ENCODE measurements around the gene PLCB1. TPM values are rescaled to one million over a fixed set of nuclear protein-coding genes. Genes with fewer than 3 reads are reported as not detected.

PLCB1 gene
- total RNA-seq, 1 donor = 13.4 TPM

- Histone ChIP-seq H3K79me2 (ENCODE audit: insufficient read depth, low read length) (no peaks in the 10 kb centered on the region), H3K36me3 (ENCODE audit: insufficient read depth, low read length) (no peaks in the 10 kb centered on the region), H3K27ac (ENCODE audit: low read depth, low read length) (no peak overlapping the region), H3K27me3 (ENCODE audit: insufficient read depth, low read length) (no peaks in the 10 kb centered on the region), H3K4me2 (ENCODE audit: insufficient read depth, low read length) (no peak overlapping the region), H3K4me1 (ENCODE audit: insufficient read depth, low read length) (peaks cover 2% of the 10 kb centered on the region), H3K9me3 (ENCODE audit: low read depth, low read length) (no peaks in the 10 kb centered on the region), H3K4me3 (ENCODE audit: insufficient read depth, low read length) (no peak overlapping the region), H2AFZ (ENCODE audit: low read length) (no peak overlapping the region), H4K20me1 (ENCODE audit: insufficient read depth, low read length) (no peaks in the 10 kb centered on the region)
- DNase-seq (ENCODE audit: insufficient read length, low spot score, missing footprints) = no peak
- no peak for TF ChIP-seq CTCF (IDR thresholded peaks at IDR 0.05; ENCODE audit: extremely low read depth, low read depth, low read length)
These were observed 220.4 kb downstream of the PLCB1 start for GRCh38 chr20:8352486-8352885.

GRCh38 chr20:8353512-8353911 lies 221.4 kb downstream of the PLCB1 start:
- Histone ChIP-seq H3K4me3 (ENCODE audit: insufficient read depth, low read length) (no peak overlapping the region), H3K79me2 (ENCODE audit: insufficient read depth, low read length) (no peaks in the 10 kb centered on the region), H2AFZ (ENCODE audit: low read length) (no peak overlapping the region), H3K36me3 (ENCODE audit: insufficient read depth, low read length) (no peaks in the 10 kb centered on the region), H4K20me1 (ENCODE audit: insufficient read depth, low read length) (no peaks in the 10 kb centered on the region), H3K4me2 (ENCODE audit: insufficient read depth, low read length) (no peak overlapping the region), H3K9me3 (ENCODE audit: low read depth, low read length) (no peaks in the 10 kb centered on the region), H3K4me1 (ENCODE audit: insufficient read depth, low read length) (peaks cover 6% of the 10 kb centered on the region), H3K27me3 (ENCODE audit: insufficient read depth, low read length) (no peaks in the 10 kb centered on the region), H3K27ac (ENCODE audit: low read depth, low read length) (no peak overlapping the region)
- DNase-seq (ENCODE audit: insufficient read length, low spot score, missing footprints) = no peak
- TF ChIP-seq CTCF (IDR thresholded peaks at IDR 0.05; ENCODE audit: extremely low read depth, low read depth, low read length) = no peak

GRCh38 chr20:8355453-8355852 lies 223.4 kb downstream of the PLCB1 start:
- Histone ChIP-seq H3K27me3 (ENCODE audit: insufficient read depth, low read length) (no peaks in the 10 kb centered on the region), H3K79me2 (ENCODE audit: insufficient read depth, low read length) (no peaks in the 10 kb centered on the region), H3K27ac (ENCODE audit: low read depth, low read length) (no peak overlapping the region), H2AFZ (ENCODE audit: low read length) (no peak overlapping the region), H4K20me1 (ENCODE audit: insufficient read depth, low read length) (no peaks in the 10 kb centered on the region), H3K36me3 (ENCODE audit: insufficient read depth, low read length) (no peaks in the 10 kb centered on the region), H3K4me3 (ENCODE audit: insufficient read depth, low read length) (no peak overlapping the region), H3K4me1 (ENCODE audit: insufficient read depth, low read length) (peaks cover 9% of the 10 kb centered on the region), H3K9me3 (ENCODE audit: low read depth, low read length) (no peaks in the 10 kb centered on the region), H3K4me2 (ENCODE audit: insufficient read depth, low read length) (no peak overlapping the region)
- TF ChIP-seq CTCF (IDR thresholded peaks at IDR 0.05; ENCODE audit: extremely low read depth, low read depth, low read length) = no peak
- no peak for DNase-seq (ENCODE audit: insufficient read length, low spot score, missing footprints)

- no peaks in the 10 kb centered on the region for H3K27me3 ChIP-seq (ENCODE audit: insufficient read depth, low read length)
- H3K4me2 ChIP-seq (ENCODE audit: insufficient read depth, low read length) = no peak overlapping the region
- no peak overlapping the region for H3K4me3 ChIP-seq (ENCODE audit: insufficient read depth, low read length)
- no peak for TF ChIP-seq CTCF (IDR thresholded peaks at IDR 0.05; ENCODE audit: extremely low read depth, low read depth, low read length)
- H3K4me1 ChIP-seq (ENCODE audit: insufficient read depth, low read length) = peaks cover 13% of the 10 kb centered on the region
- H3K79me2 ChIP-seq (ENCODE audit: insufficient read depth, low read length) = no peaks in the 10 kb centered on the region
- H4K20me1 ChIP-seq (ENCODE audit: insufficient read depth, low read length) = no peaks in the 10 kb centered on the region
- no peaks in the 10 kb centered on the region for H3K9me3 ChIP-seq (ENCODE audit: low read depth, low read length)
- H2AFZ ChIP-seq (ENCODE audit: low read length) = no peak overlapping the region
- no peaks in the 10 kb centered on the region for H3K36me3 ChIP-seq (ENCODE audit: insufficient read depth, low read length)
- H3K27ac ChIP-seq (ENCODE audit: low read depth, low read length) = no peak overlapping the region
- no peak for DNase-seq (ENCODE audit: insufficient read length, low spot score, missing footprints)
These were observed 224.7 kb downstream of the PLCB1 start for GRCh38 chr20:8356806-8357205.
